HEK293T (cell line): ENCODE data around the gene MARK4.

Source experiments
- CTCF ChIA-PET: fragments of 350-600 bp; formaldehyde crosslinking; extraction: SDS; loops from one replicate; lab custom pipeline; 2021; ENCODE audit warnings: antibody characterized with exemption, inconsistent platforms; lab: Yijun Ruan, JAX
- POLR2A ChIA-PET: fragments of 350-600 bp; formaldehyde crosslinking; extraction: SDS; loops from one replicate; lab custom pipeline; 2020; ENCODE audit warnings: antibody characterized with exemption, inconsistent platforms; lab: Yijun Ruan, JAX
- DNase-seq: peaks from one replicate; pipeline ENCODE4 v3.0.0; 2012; ENCODE audit warnings: mixed read lengths; ENCODE audit errors: extremely low spot score
- ARNT ChIP-seq: fragments of 450-650 bp; IDR thresholded peaks from 2 replicates; pipeline ENCODE4 v1.6.1; 2017; ENCODE audit warnings: mild to moderate bottlenecking
- BHLHE40 ChIP-seq: fragments of 450-650 bp; IDR thresholded peaks from 2 replicates; pipeline ENCODE4 v1.6.1; 2016; ENCODE audit warnings: mild to moderate bottlenecking, moderate library complexity, borderline replicate concordance
- CTBP1 ChIP-seq: fragments of 450-650 bp; IDR thresholded peaks from 2 replicates; pipeline ENCODE4 v1.6.1; 2016; ENCODE audit warnings: borderline replicate concordance
- ELF4 ChIP-seq: fragments of 450-650 bp; IDR thresholded peaks from 2 replicates; pipeline ENCODE4 v1.6.1; 2017; ENCODE audit warnings: antibody characterized with exemption
- FOXA1 ChIP-seq: fragments of 450-650 bp; IDR thresholded peaks from 2 replicates; pipeline ENCODE4 v1.6.1; 2016; ENCODE audit warnings: mild to moderate bottlenecking
- FOXK2 ChIP-seq: fragments of 450-650 bp; IDR thresholded peaks from 2 replicates; pipeline ENCODE4 v1.6.1; 2016; ENCODE audit warnings: mild to moderate bottlenecking
- FOXM1 ChIP-seq: fragments of 450-650 bp; IDR thresholded peaks from 2 replicates; pipeline ENCODE4 v1.6.1; 2017; ENCODE audit warnings: mild to moderate bottlenecking, borderline replicate concordance
- HDGF ChIP-seq: fragments of 450-650 bp; IDR thresholded peaks from 2 replicates; pipeline ENCODE4 v1.6.1; 2017; ENCODE audit warnings: antibody characterized with exemption, borderline replicate concordance
- L3MBTL2 ChIP-seq: fragments of 450-650 bp; conservative IDR thresholded peaks from 2 replicates; pipeline ENCODE4 v1.6.1; 2016; ENCODE audit warnings: mild to moderate bottlenecking
- LEF1 ChIP-seq: fragments of 450-650 bp; IDR thresholded peaks from 2 replicates; pipeline ENCODE4 v1.6.1; 2017; ENCODE audit warnings: mild to moderate bottlenecking, borderline replicate concordance
- NFRKB ChIP-seq: fragments of 450-650 bp; IDR thresholded peaks from 2 replicates; pipeline ENCODE4 v1.6.1; 2016; ENCODE audit warnings: mild to moderate bottlenecking, moderate library complexity
- PKNOX1 ChIP-seq: fragments of 450-650 bp; IDR thresholded peaks from 2 replicates; pipeline ENCODE4 v1.6.1; 2016
- SP1 ChIP-seq: fragments of 450-650 bp; IDR thresholded peaks from 2 replicates; pipeline ENCODE4 v1.6.1; 2017
- SUZ12 ChIP-seq: fragments of 450-650 bp; IDR thresholded peaks from 2 replicates; pipeline ENCODE4 v1.6.1; 2016; ENCODE audit warnings: mild to moderate bottlenecking
- TARDBP ChIP-seq: fragments of 450-650 bp; IDR thresholded peaks from 2 replicates; pipeline ENCODE4 v1.6.1; 2016
- ZNF384 ChIP-seq: fragments of 450-650 bp; IDR thresholded peaks from 2 replicates; pipeline ENCODE4 v1.6.1; 2016

MARK4 gene

GRCh38 chr19:45296355-45296754 lies 45.3 kb downstream of the MARK4 start:
- POLR2A ChIA-PET, result no interaction called here
- TF ChIP-seq ELF4, result no peak
- no peak for TF ChIP-seq FOXK2
- TF ChIP-seq ZNF384, result no peak
- TF ChIP-seq LEF1, result no peak
- TF ChIP-seq SUZ12, result no peak
- TF ChIP-seq NFRKB, result no peak
- TF ChIP-seq L3MBTL2, result no peak
- TF ChIP-seq FOXM1, result no peak
- TF ChIP-seq TARDBP, result no peak
- TF ChIP-seq SP1, result no peak
- TF ChIP-seq CTBP1, result no peak
- no peak for TF ChIP-seq ARNT
- TF ChIP-seq PKNOX1, result no peak
- TF ChIP-seq HDGF, result no peak
- TF ChIP-seq BHLHE40, result no peak
- no peak for TF ChIP-seq FOXA1
- CTCF ChIA-PET, result no interaction called here
- DNase-seq, result no peak

- TF ChIP-seq ZNF384 (no peak), PKNOX1 (no peak), FOXM1 (no peak), FOXA1 (no peak), HDGF (no peak), SUZ12 (no peak), ARNT (no peak), NFRKB (no peak), SP1 (no peak), ELF4 (no peak), TARDBP (no peak), LEF1 (no peak), CTBP1 (no peak), FOXK2 (no peak), L3MBTL2 (no peak)
- DNase-seq, result no peak
- ChIA-PET CTCF (no interaction called here), POLR2A (interaction anchor here (0.5 kb wide), 1 partner anchor 31 kb away, joined by 3 read pairs; no protein-coding TSS in a partner anchor)
Measured at GRCh38 chr19:45297674-45298073, 46.6 kb downstream of the MARK4 start.

GRCh38 chr19:45298264-45298663 lies 47.2 kb downstream of the MARK4 start:
- DNase-seq, result no peak
- TF ChIP-seq FOXA1 (no peak), ZNF384 (no peak), SP1 (no peak), FOXK2 (no peak), LEF1 (no peak), SUZ12 (no peak), FOXM1 (no peak), ELF4 (no peak), HDGF (no peak), TARDBP (no peak), CTBP1 (no peak), L3MBTL2 (no peak), ARNT (no peak), PKNOX1 (no peak), BHLHE40 (no peak)
- POLR2A ChIA-PET, result no interaction called here
- CTCF ChIA-PET, result no interaction called here

- CTCF ChIA-PET, result no interaction called here
- POLR2A ChIA-PET, result interaction anchor here (1.3 to 1.5 kb wide), 4 partner anchors 11 to 122 kb away, joined by 4 to 10 read pairs (median 7); partner anchors contain the start of gene TRAPPC6A
- TF ChIP-seq FOXK2, result no peak
- no peak for TF ChIP-seq BHLHE40
- no peak for TF ChIP-seq PKNOX1
- TF ChIP-seq TARDBP, result no peak
- no peak for TF ChIP-seq L3MBTL2
- no peak for TF ChIP-seq HDGF
- TF ChIP-seq CTBP1, result no peak
- no peak for TF ChIP-seq ZNF384
- no peak for TF ChIP-seq NFRKB
- TF ChIP-seq LEF1, result no peak
- TF ChIP-seq SUZ12, result no peak
- TF ChIP-seq ARNT, result no peak
- TF ChIP-seq FOXA1, result no peak
- TF ChIP-seq FOXM1, result no peak
- TF ChIP-seq ELF4, result no peak
- TF ChIP-seq SP1, result no peak
- no peak for DNase-seq
Measured at GRCh38 chr19:45299719-45300118, 48.6 kb downstream of the MARK4 start.

- DNase-seq, result no peak
- ChIA-PET POLR2A (no interaction called here), CTCF (no interaction called here)
- no peak for TF ChIP-seq CTBP1
- TF ChIP-seq BHLHE40, result no peak
- TF ChIP-seq HDGF, result no peak
- no peak for TF ChIP-seq PKNOX1
- TF ChIP-seq FOXA1, result no peak
- no peak for TF ChIP-seq ARNT
- TF ChIP-seq FOXM1, result no peak
Measured at GRCh38 chr19:45302416-45302815, 51.3 kb downstream of the MARK4 start.
